Keratinocyte (primary cell): Measurements from ENCODE around the gene DNAAF9.

ENCODE experiments used
- EZH2 ChIP-seq: IDR thresholded peaks from one replicate; pipeline ENCODE4 v1.6.1; 2012; ENCODE audit warnings: inconsistent platforms, mild to moderate bottlenecking, low read length, moderate library complexity
- TF ChIP-seq, protein P1 (sequence below), 3 experiments: IDR thresholded peaks in 1 of 3; conservative IDR thresholded peaks in 1 of 3; optimal IDR thresholded peaks in 1 of 3; 2 replicates in 2 of 3; 3 replicates in 1 of 3; pipeline versions ENCODE3 to v1.5.1; 2011; ENCODE audit warnings: low read length in 3 of 3, mild to moderate bottlenecking in 3 of 3, moderate library complexity in 2 of 3, control low read depth in 1 of 3, inconsistent platforms in 1 of 3; ENCODE audit not compliant: insufficient read depth in 2 of 3; ENCODE audit errors: extremely low read depth in 1 of 3

DNA sequence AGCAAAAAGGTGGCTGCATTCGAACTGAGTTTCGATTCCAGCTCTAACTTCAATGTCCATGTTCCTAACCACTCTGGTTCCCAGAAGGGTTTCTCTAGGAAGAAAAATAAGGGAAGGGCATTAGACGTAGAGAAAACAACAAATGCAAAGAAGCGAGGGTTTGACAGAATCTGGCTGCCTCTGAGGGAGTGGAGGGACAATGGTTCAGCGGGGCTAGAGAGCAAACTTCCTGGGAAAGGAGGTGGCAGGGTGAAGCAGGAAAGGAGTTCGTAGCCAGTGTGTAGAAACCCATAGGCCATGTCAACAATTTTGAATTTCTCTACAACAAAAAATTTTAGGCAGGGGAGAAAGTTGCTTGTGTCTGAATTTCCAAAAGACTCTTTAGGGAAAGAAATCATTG lies 14.5 kb upstream of the DNAAF9 start:
- TF ChIP-seq, protein P1, sequence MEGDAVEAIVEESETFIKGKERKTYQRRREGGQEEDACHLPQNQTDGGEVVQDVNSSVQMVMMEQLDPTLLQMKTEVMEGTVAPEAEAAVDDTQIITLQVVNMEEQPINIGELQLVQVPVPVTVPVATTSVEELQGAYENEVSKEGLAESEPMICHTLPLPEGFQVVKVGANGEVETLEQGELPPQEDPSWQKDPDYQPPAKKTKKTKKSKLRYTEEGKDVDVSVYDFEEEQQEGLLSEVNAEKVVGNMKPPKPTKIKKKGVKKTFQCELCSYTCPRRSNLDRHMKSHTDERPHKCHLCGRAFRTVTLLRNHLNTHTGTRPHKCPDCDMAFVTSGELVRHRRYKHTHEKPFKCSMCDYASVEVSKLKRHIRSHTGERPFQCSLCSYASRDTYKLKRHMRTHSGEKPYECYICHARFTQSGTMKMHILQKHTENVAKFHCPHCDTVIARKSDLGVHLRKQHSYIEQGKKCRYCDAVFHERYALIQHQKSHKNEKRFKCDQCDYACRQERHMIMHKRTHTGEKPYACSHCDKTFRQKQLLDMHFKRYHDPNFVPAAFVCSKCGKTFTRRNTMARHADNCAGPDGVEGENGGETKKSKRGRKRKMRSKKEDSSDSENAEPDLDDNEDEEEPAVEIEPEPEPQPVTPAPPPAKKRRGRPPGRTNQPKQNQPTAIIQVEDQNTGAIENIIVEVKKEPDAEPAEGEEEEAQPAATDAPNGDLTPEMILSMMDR (optimal IDR thresholded peaks at IDR 0.05 in 1 of 3, IDR thresholded peaks at IDR 0.05 in 1 of 3, conservative IDR thresholded peaks at IDR 0.05 in 1 of 3; ENCODE audit: extremely low read depth in 1 of 3, insufficient read depth in 2 of 3, low read length in 3 of 3): no peak
- no peak for TF ChIP-seq EZH2
